PC-9 (cell line): ENCODE measurements around the gene BICC1.

ENCODE experiments used
- EZH2 ChIP-seq: fragments of 200-600 bp; sonication (generic); IDR thresholded peaks from 2 replicates; pipeline ENCODE4 v1.8.0; 2017; ENCODE audit warnings: antibody characterized with exemption, low read depth
- TF ChIP-seq, protein P1 (sequence below): fragments of 200-600 bp; sonication (generic); conservative IDR thresholded peaks from 2 replicates; pipeline ENCODE4 v1.6.1; 2017; ENCODE audit warnings: mixed run types, antibody characterized with exemption, mild to moderate bottlenecking, moderate library complexity

GRCh38 chr10:58674251-58674650 lies 161.6 kb downstream of the BICC1 start:
- TF ChIP-seq EZH2: no peak
- TF ChIP-seq, protein P1, sequence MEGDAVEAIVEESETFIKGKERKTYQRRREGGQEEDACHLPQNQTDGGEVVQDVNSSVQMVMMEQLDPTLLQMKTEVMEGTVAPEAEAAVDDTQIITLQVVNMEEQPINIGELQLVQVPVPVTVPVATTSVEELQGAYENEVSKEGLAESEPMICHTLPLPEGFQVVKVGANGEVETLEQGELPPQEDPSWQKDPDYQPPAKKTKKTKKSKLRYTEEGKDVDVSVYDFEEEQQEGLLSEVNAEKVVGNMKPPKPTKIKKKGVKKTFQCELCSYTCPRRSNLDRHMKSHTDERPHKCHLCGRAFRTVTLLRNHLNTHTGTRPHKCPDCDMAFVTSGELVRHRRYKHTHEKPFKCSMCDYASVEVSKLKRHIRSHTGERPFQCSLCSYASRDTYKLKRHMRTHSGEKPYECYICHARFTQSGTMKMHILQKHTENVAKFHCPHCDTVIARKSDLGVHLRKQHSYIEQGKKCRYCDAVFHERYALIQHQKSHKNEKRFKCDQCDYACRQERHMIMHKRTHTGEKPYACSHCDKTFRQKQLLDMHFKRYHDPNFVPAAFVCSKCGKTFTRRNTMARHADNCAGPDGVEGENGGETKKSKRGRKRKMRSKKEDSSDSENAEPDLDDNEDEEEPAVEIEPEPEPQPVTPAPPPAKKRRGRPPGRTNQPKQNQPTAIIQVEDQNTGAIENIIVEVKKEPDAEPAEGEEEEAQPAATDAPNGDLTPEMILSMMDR: no peak
